Measurements from ENCODE around the gene PSMA3. TPM values are rescaled to one million over a fixed set of nuclear protein-coding genes. Genes with fewer than 3 reads are reported as not detected.
"Not testable (repeated sequence)": the region's sequence is repeated elsewhere in the genome, so short reads cannot be mapped to it uniquely, and the experiment has no call there.

PSMA3 gene
- 105 TPM for polyA plus RNA-seq (2013, experiment 1 of 2; ENCODE audit: insufficient read length)
- 112 TPM for polyA plus RNA-seq (2013, experiment 2 of 2; ENCODE audit: insufficient read length)

DNA sequence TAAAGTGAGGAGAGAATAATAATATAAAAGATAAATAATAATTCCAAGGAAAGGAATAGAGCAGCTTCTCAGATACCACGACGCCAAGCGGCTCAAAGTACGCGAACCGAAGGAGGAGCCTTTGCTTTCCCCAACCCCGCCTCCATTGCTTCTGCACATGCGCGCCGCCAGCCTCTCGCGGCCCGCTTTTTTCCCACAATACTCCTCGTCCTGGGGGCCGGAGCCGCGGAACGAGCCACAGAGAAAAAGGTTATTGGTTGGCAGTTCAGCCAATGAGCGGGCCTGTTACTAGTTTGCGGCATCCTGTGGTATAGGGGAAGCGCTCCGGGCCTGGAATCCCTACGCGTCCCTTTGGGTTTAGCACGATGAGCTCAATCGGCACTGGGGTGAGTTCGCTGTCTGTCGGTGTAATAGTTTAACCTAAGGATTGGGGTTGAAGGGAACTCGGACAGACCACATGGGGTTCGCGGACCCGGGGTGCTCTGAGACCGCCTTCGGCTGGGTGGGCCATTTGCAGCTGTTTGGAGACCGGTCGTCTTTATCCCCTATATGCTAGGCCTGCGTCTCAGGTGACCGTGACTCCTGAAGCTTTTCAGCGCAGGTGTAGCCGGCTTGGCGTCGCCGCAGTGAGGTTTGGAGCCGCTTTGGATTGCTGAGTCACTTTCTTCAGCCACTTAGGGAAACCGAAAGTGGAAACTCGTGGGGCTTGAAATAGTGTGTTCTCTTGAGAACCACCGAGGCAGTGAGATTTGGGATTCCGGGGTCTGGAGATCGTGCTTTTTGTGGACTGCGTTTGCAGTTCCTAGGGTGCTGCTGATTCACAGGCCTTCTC lies at the start of gene PSMA3:
TSS of gene PSMA3 (plus strand) at position 288 of the 832 bp plus-strand sequence. CDS start at position 366, 78 bp downstream.
- peak; percentile 97 for DNase-seq

GRCh38 chr14:58196198-58196597 lies 48.4 kb upstream of the PSMA3 start:
- DNase-seq: no peak

- no peak for DNase-seq
Observed at GRCh38 chr14:58198086-58198485, 46.6 kb upstream of the PSMA3 start.

DNA sequence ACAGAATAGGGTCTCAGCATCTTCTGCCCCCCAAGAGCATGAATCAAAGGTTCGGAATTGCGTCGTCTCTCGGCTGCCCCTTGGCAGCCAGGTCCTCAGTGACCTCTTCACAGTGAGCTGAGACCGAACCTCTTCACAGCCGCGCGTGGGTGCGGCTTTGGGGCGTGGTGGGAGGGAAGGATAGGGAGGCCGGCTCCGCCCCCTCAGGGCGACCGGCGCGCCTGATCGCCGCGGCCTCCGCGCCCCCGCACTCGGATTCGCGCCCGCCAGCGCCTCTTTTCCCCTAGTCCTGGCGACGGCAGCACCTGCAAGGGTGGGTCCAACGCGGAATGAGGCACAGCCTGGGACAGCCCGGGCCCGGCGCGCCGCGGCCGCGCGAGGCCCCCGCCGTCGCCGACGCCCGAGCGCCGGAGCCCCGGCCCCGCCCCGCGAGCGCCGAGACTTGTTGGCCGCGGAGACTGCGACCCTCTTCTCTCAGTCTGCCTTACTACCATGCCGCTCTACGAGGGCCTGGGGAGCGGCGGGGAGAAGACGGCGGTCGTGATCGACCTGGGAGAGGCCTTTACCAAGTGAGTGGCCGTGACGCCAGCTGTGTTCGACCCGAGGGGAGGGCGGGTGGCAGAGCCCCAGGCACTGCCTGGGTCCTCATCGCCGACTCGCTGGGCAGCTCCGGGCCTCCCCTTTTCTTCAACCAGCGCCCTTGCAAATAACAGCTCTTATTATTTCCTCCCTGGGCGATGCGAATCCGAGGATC lies 44.7 kb upstream of the PSMA3 start, which contains the start of gene ACTR10:
TSS of gene ACTR10 (plus strand) at position 424 of the 754 bp plus-strand sequence. CDS start at position 493, 69 bp downstream.
- DNase-seq: peak; percentile 77

- DNase-seq: no peak
Observed at GRCh38 chr14:58200480-58200841, 44.2 kb upstream of the PSMA3 start.

DNA sequence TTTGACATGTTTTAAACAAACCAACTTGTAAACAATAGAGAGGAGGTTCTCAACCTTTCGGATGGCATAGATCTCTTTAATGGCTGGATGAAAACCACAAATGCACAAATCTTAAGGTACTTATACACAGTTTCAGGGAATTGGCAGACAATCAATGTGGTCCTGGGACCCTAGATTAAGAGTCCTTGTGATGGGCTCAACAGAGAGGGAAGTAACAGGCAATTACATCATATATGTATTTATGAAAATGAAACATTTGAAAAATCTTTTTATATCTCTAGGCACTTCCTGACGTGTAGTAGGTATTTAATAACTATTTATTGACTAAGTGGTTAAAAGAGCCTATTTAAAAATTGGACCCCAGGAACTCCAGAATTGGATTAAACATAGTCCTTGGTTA lies 43.8 kb upstream of the PSMA3 start:
- no peak for DNase-seq

- no peak for DNase-seq
Observed at GRCh38 chr14:58213176-58213575, 31.5 kb upstream of the PSMA3 start.

DNA sequence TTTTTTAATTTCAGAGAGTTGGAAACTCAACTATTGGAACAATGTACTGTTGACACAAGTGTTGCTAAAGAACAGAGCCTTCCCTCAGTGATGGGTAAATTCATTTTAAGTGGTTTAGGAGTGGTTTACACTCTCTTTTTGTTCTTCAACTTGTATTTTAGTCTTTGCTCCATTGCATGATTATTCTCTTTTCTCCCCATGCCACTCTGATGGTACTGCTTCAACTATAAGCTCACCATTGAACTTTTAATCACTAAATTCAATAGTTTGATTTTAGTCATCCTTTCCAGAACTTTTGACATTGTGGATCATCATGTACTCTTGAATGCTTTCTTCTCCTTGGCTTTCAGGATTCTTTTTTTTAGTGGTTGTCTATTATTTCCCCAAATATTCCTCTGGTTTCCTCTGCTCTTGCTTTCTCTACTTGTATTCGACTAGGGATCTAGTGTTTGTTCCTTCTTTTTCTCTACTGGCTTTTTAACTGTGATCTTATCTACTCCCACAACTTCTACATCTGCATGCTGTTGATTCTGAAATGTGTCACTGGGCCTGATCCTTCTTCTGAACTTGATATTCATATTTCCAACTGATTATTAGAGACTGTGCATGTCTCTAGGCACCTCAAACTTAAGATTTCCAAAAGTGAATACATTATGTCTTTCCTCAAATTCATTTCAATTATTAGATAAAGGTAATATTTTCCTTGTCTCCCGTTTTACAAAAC lies 29.3 kb upstream of the PSMA3 start:
- no peak for DNase-seq

GRCh38 chr14:58216544-58216943 lies 28.1 kb upstream of the PSMA3 start:
- peak; percentile 48 for DNase-seq

DNA sequence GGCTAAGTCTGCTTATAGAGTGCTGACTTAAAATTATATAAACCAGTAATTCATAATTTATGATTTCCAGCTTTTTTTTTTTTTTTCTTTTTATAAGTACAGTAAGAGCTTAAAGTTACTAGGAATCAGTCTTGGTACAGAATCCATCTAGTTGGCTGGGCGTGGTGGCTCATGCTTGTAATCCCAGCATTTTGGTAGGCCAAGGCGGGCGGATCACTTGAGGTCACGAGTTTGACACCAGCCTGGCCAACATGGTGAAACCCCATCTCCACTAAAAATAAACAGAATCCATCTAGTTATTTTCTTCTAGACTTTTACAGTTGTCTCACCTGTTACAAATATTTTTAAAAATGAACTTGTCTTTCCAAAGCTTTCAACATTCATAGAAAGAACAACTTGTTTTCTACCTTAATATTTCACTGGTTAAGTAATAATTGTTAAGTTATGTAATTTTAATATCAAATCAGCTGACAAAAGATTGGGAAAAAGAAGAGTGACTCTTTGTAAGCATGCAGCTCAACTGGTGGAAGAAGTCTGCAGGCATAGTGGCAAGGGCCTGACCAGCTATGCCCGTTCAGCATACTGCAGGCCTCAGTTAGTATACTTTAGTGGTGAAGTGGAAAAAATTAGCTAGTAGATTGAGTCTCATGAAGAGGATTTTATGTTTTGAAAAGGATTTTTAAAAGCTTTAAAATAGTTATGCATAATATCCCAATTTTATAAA lies 17.4 kb upstream of the PSMA3 start:
- no peak for DNase-seq

DNA sequence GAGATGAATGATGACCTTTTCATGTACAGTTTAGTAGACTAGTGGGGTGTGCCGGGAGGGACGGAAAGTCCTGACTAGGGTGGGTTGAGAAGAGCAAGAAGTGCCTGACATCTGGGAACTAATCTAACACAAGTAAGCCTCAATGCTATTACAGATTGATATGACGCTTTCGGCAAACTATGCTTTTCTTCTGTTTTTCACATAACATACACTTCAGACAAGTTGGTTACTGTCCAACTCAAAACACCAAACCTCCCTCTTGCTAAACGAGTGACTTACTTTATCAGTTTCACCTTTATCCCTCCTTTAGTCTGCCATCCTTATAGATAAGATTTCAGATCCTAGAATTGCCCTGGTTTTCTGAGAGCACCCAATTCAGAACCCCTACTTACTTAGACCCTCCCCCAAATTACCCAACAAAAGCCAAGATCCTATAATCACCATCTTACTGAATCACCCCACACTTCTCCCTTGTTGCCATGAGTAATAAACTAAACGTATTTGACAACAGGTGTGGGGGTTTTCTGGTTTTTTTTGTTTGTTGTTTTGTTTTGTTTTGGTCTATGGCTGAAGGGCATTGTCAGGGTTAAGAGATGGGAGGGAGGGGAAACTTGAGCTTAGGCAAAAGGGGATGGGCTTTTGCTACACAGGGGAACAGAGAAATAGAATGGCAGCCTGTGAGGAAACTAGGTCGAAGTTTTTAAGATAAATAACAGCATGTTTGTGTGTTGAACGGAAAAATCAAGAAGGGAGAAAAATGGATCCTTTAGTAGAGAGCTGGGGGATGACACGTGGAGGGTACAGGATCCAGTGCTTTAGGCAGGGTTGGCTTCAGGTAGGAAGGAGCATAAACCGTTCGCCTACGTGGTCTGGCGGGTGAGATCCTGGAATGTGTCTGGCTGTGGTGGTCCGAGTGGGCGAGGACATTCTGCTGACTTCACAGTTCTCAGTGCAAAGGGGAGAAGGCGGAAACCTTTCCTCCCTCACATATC lies 6.1 kb upstream of the PSMA3 start:
- no peak for DNase-seq

DNA sequence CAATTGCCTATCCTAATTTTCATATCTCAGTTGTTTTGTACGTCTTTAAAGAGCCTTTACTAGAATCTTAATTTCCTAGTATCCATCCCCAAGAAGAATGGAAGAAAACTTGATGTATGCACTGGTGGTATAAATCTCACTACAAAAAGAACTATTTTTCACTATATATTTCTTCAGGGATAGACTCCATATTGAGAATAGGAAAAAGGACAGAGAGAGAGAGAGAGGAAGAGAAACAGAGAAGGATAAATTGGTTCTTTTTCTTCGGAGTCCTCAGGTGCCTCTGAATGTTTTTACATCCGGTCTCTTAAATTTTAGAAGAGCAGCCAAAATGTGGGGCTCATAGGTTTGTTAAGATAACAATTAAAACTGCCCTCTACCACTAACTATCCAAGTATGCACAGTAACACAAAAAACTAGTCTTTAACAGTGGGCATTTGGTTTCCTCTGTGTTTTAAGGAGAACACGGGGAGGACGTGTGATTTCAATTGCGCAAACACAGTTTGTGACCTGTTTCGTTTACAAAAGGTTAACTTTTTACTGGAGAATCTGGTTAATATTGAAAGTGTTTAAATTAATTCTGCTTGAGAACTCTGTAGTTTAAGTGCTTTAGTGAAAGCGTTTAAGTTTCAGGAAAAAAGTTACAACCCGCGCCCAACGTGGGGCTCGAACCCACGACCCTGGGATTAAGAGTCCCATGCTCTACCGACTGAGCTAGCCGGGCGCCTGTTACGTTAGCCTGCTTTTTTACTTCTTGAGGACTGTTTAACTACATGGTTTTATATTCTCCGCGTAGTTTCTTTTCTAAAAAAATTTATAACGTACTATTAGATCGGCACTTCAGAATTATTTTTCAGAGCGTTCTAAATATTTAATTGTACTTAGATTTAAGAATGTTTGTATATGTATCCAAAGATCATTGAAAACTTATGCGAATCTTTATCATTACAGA lies 5.1 kb upstream of the PSMA3 start:
- peak; percentile 65 for DNase-seq

- DNase-seq: no peak
Observed at GRCh38 chr14:58243790-58244555, 670 bp upstream of the PSMA3 start.

DNA sequence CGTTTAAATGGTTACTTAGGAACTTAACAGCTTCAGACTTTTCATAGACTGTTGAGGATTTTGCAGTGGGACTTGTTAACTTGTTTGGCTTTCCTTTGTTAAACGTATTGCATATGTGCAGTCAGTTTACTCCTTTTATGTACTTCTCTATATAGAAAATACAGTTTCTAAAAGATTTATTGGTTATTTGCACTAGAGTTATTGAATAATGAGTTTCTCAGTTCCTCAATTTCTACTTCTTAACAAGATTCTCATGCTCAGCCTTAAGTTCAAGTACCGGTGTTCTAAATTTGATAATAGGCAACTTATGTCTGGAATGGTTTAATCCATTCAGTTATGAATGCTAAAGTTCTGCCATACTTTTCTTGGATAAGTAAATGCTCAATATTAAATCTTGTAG lies 919 bp downstream of the PSMA3 start:
- DNase-seq: no peak

GRCh38 chr14:58249611-58250010 lies 5.0 kb downstream of the PSMA3 start:
- DNase-seq: no peak

- no peak for DNase-seq
Observed at GRCh38 chr14:58258156-58258555, 13.5 kb downstream of the PSMA3 start.

- not testable (repeated sequence) for DNase-seq
Observed at GRCh38 chr14:58262005-58262404, 17.4 kb downstream of the PSMA3 start.

DNA sequence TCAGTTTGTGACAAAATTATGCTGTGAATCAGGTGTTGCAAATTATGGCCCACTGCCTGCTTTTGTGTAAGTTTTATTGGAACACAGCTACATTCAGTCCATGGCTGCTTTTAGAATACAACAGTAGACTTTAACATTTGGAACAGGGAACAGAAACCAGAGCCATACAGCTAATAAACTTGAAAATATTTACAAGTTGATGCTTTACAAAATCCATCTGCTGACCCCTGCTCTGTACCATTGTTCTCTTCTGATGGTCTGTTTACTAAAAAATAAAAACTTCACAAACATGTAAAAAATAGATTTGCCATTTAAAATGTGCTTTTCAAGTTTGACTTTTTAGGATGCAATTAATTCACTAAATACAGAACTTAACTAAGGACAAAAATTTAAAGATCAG lies 20.8 kb downstream of the PSMA3 start:
- DNase-seq: no peak

- DNase-seq: no peak
Observed at GRCh38 chr14:58270628-58271027, 26.0 kb downstream of the PSMA3 start.

All from fibroblast of skin of abdomen (primary cell).